ENCODE results near the gene ZNF175. TPM values are rescaled to one million over a fixed set of nuclear protein-coding genes. Genes with fewer than 3 reads are reported as not detected.
"Not testable (repeated sequence)": the region's sequence is repeated elsewhere in the genome, so short reads cannot be mapped to it uniquely, and the experiment has no call there.

The ZNF175 gene
- total and polyA plus RNA-seq, 4 donors, result 8.5 to 17.8 (median 12.4) TPM

GRCh38 chr19:51621178-51621577, 50.1 kb downstream of the ZNF175 start:
- Histone ChIP-seq H3K9me3 (ENCODE audit: control insufficient read depth, insufficient read depth, low read length) (no peaks in the 10 kb centered on the region), H3K27ac (ENCODE audit: low read depth, low read length) (no peak overlapping the region), H3K27me3 (ENCODE audit: control insufficient read depth, insufficient read depth, low read length) (no peaks in the 10 kb centered on the region), H3K36me3 (ENCODE audit: control insufficient read depth, insufficient read depth, low read length) (no peaks in the 10 kb centered on the region), H3K4me3 (ENCODE audit: low read depth, low read length) (no peak overlapping the region), H3K4me1 (ENCODE audit: control insufficient read depth, insufficient read depth, low read length) (no peaks in the 10 kb centered on the region)
- no peak for DNase-seq (ENCODE audit: low read depth in 4 of 6, low spot score in 6 of 6)
- no CpG with 5 or more reads among the region's 2 CpGs for WGBS (ENCODE audit: insufficient coverage)

- WGBS (ENCODE audit: insufficient coverage), result no CpG with 5 or more reads among the region's 2 CpGs
- H3K4me3 ChIP-seq (ENCODE audit: low read depth, low read length), result no peak overlapping the region
- H3K27me3 ChIP-seq (ENCODE audit: control insufficient read depth, insufficient read depth, low read length), result peaks cover 6% of the 10 kb centered on the region
- DNase-seq (ENCODE audit: low read depth in 4 of 6, low spot score in 6 of 6), result no peak
- peaks cover 3% of the 10 kb centered on the region for H3K4me1 ChIP-seq (ENCODE audit: control insufficient read depth, insufficient read depth, low read length)
- H3K27ac ChIP-seq (ENCODE audit: low read depth, low read length), result no peak overlapping the region
- no peaks in the 10 kb centered on the region for H3K36me3 ChIP-seq (ENCODE audit: control insufficient read depth, insufficient read depth, low read length)
- no peaks in the 10 kb centered on the region for H3K9me3 ChIP-seq (ENCODE audit: control insufficient read depth, insufficient read depth, low read length)
Observed at GRCh38 chr19:51626675-51627074, 55.6 kb downstream of the ZNF175 start.

- Histone ChIP-seq H3K4me3 (ENCODE audit: low read depth, low read length) (no peak overlapping the region), H3K9me3 (ENCODE audit: control insufficient read depth, insufficient read depth, low read length) (no peaks in the 10 kb centered on the region), H3K27me3 (ENCODE audit: control insufficient read depth, insufficient read depth, low read length) (peaks cover 6% of the 10 kb centered on the region), H3K36me3 (ENCODE audit: control insufficient read depth, insufficient read depth, low read length) (no peaks in the 10 kb centered on the region), H3K4me1 (ENCODE audit: control insufficient read depth, insufficient read depth, low read length) (peaks cover 3% of the 10 kb centered on the region), H3K27ac (ENCODE audit: low read depth, low read length) (no peak overlapping the region)
- 44% methylated on average over 11 of the region's 16 CpGs for WGBS (ENCODE audit: insufficient coverage)
- no peak for DNase-seq (ENCODE audit: low read depth in 4 of 6, low spot score in 6 of 6)
Observed at GRCh38 chr19:51627491-51628138, 56.5 kb downstream of the ZNF175 start.

GRCh38 chr19:51628153-51628939, 57.3 kb downstream of the ZNF175 start:
- Histone ChIP-seq H3K4me1 (ENCODE audit: control insufficient read depth, insufficient read depth, low read length) (peaks cover 3% of the 10 kb centered on the region), H3K4me3 (ENCODE audit: low read depth, low read length) (no peak overlapping the region), H3K36me3 (ENCODE audit: control insufficient read depth, insufficient read depth, low read length) (no peaks in the 10 kb centered on the region), H3K9me3 (ENCODE audit: control insufficient read depth, insufficient read depth, low read length) (no peaks in the 10 kb centered on the region), H3K27me3 (ENCODE audit: control insufficient read depth, insufficient read depth, low read length) (peaks cover 6% of the 10 kb centered on the region), H3K27ac (ENCODE audit: low read depth, low read length) (no peak overlapping the region)
- 88% methylated on average over 12 of the region's 14 CpGs for WGBS (ENCODE audit: insufficient coverage)
- DNase-seq (ENCODE audit: low read depth in 4 of 6, low spot score in 6 of 6), result no peak

GRCh38 chr19:51630315-51630714, 59.2 kb downstream of the ZNF175 start, which contains the start of gene SIGLEC5:
Gene SIGLEC5 (minus strand): TSS chr19:51630401. CDS start chr19:51630335, 66 bp downstream.
- H3K4me3 ChIP-seq (ENCODE audit: low read depth, low read length); H3K4me1 ChIP-seq (ENCODE audit: control insufficient read depth, insufficient read depth, low read length); H3K36me3 ChIP-seq (ENCODE audit: control insufficient read depth, insufficient read depth, low read length); DNase-seq (ENCODE audit: low read depth in 4 of 6, low spot score in 6 of 6); H3K27me3 ChIP-seq (ENCODE audit: control insufficient read depth, insufficient read depth, low read length); H3K9me3 ChIP-seq (ENCODE audit: control insufficient read depth, insufficient read depth, low read length); H3K27ac ChIP-seq (ENCODE audit: low read depth, low read length): not testable (repeated sequence)
- 60% methylated on average over 5 of the region's 13 CpGs for WGBS (ENCODE audit: insufficient coverage)

GRCh38 chr19:51632126-51632525, 61.0 kb downstream of the ZNF175 start:
- DNase-seq (ENCODE audit: low read depth in 4 of 6, low spot score in 6 of 6), result no peak
- Histone ChIP-seq H3K27me3 (ENCODE audit: control insufficient read depth, insufficient read depth, low read length) (peaks cover 4% of the 10 kb centered on the region), H3K4me3 (ENCODE audit: low read depth, low read length) (no peak overlapping the region), H3K4me1 (ENCODE audit: control insufficient read depth, insufficient read depth, low read length) (peaks cover 3% of the 10 kb centered on the region), H3K27ac (ENCODE audit: low read depth, low read length) (no peak overlapping the region), H3K36me3 (ENCODE audit: control insufficient read depth, insufficient read depth, low read length) (no peaks in the 10 kb centered on the region), H3K9me3 (ENCODE audit: control insufficient read depth, insufficient read depth, low read length) (no peaks in the 10 kb centered on the region)
- 100% methylated on average over 2 of the region's 5 CpGs for WGBS (ENCODE audit: insufficient coverage)

GRCh38 chr19:51637362-51637978, 66.4 kb downstream of the ZNF175 start:
- WGBS (ENCODE audit: insufficient coverage), result 20% methylated on average over 1 of the region's 5 CpGs
- H3K36me3 ChIP-seq (ENCODE audit: control insufficient read depth, insufficient read depth, low read length), result no peaks in the 10 kb centered on the region
- H3K9me3 ChIP-seq (ENCODE audit: control insufficient read depth, insufficient read depth, low read length), result no peaks in the 10 kb centered on the region
- no peak for DNase-seq (ENCODE audit: low read depth in 4 of 6, low spot score in 6 of 6)
- H3K27me3 ChIP-seq (ENCODE audit: control insufficient read depth, insufficient read depth, low read length), result no peaks in the 10 kb centered on the region
- no peaks in the 10 kb centered on the region for H3K4me1 ChIP-seq (ENCODE audit: control insufficient read depth, insufficient read depth, low read length)
- no peak overlapping the region for H3K4me3 ChIP-seq (ENCODE audit: low read depth, low read length)
- no peak overlapping the region for H3K27ac ChIP-seq (ENCODE audit: low read depth, low read length)

- H3K9me3 ChIP-seq (ENCODE audit: control insufficient read depth, insufficient read depth, low read length), result no peaks in the 10 kb centered on the region
- no peak overlapping the region for H3K27ac ChIP-seq (ENCODE audit: low read depth, low read length)
- no peak overlapping the region for H3K4me3 ChIP-seq (ENCODE audit: low read depth, low read length)
- no peaks in the 10 kb centered on the region for H3K27me3 ChIP-seq (ENCODE audit: control insufficient read depth, insufficient read depth, low read length)
- WGBS (ENCODE audit: insufficient coverage), result no CpG with 5 or more reads among the region's 4 CpGs
- H3K4me1 ChIP-seq (ENCODE audit: control insufficient read depth, insufficient read depth, low read length), result no peaks in the 10 kb centered on the region
- no peaks in the 10 kb centered on the region for H3K36me3 ChIP-seq (ENCODE audit: control insufficient read depth, insufficient read depth, low read length)
- DNase-seq (ENCODE audit: low read depth in 4 of 6, low spot score in 6 of 6), result no peak
Observed at GRCh38 chr19:51639916-51640315, 68.8 kb downstream of the ZNF175 start.

GRCh38 chr19:51640386-51640785, 69.3 kb downstream of the ZNF175 start:
- Histone ChIP-seq H3K27me3 (ENCODE audit: control insufficient read depth, insufficient read depth, low read length) (no peaks in the 10 kb centered on the region), H3K4me3 (ENCODE audit: low read depth, low read length) (no peak overlapping the region), H3K36me3 (ENCODE audit: control insufficient read depth, insufficient read depth, low read length) (no peaks in the 10 kb centered on the region), H3K27ac (ENCODE audit: low read depth, low read length) (no peak overlapping the region), H3K4me1 (ENCODE audit: control insufficient read depth, insufficient read depth, low read length) (no peaks in the 10 kb centered on the region), H3K9me3 (ENCODE audit: control insufficient read depth, insufficient read depth, low read length) (no peaks in the 10 kb centered on the region)
- DNase-seq (ENCODE audit: low read depth in 4 of 6, low spot score in 6 of 6), result no peak
- no CpG with 5 or more reads among the region's 3 CpGs for WGBS (ENCODE audit: insufficient coverage)

Measured in spinal cord (tissue), 10 donors.